Measurements from ENCODE around the gene PLCB1.

The PLCB1 gene

DNA sequence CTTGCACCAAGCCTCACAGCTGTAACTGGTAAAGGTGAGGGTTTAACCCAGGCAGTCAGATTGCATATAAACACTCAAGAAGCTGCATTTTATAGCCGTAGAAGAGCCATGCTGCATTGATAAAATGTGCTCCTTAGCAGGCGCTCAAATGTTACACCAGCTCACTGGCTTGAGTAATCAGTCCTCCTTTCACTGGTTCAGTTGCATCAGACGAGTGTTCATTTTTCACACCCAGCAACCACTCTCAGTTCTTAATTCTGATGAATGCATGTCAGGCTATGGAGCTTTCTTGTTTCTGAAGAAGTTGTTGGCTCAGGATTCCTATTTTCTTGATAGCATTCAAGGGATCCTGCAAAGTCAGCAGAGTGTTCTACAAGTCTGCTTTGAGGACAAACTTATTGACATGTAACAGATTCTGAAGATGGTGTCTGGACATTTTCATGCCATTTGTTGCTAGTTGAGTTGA, 198.3 kb downstream of the PLCB1 start:
- Histone ChIP-seq H3K4me1 (ENCODE audit: insufficient read depth, low read length) (peaks cover 30% of the 10 kb centered on the region), H3K4me3 (ENCODE audit: low read depth in 1 of 2, low read length in 2 of 2) (peak overlapping the region in 1 of 2 experiments; percentile 27; a peak in 2 of 4 replicates), H3K36me3 (ENCODE audit: insufficient read depth, low read length) (no peaks in the 10 kb centered on the region), H2AFZ (ENCODE audit: low read depth, low read length) (no peak overlapping the region), H4K20me1 (ENCODE audit: insufficient read depth, low read length) (peaks cover 2% of the 10 kb centered on the region; the same call in 1 of the 2 replicates), H3K79me2 (ENCODE audit: insufficient read depth, low read length) (peaks cover 41% of the 10 kb centered on the region), H3K27me3 (ENCODE audit: insufficient read depth, low read length, poor library complexity) (no peaks in the 10 kb centered on the region), H3K4me2 (ENCODE audit: insufficient read depth, low read length) (peak overlapping the region; percentile 52), H3K27ac (ENCODE audit: low read length) (peak overlapping the region; percentile 48), H3K9me3 (ENCODE audit: insufficient read depth, low read length, severe bottlenecking) (no peaks in the 10 kb centered on the region), H3K9ac (ENCODE audit: low read depth, low read length) (peak overlapping the region; percentile 5)
- ATAC-seq (ENCODE audit: insufficient read depth, low read depth) (no peak), DNase-seq (no peak)
- TF ChIP-seq CTCF (IDR thresholded peaks at IDR 0.05; ENCODE audit: borderline replicate concordance, extremely low read depth, low read length, poor library complexity, severe bottlenecking) (no peak), EZH2 (IDR thresholded peaks at IDR 0.05; ENCODE audit: borderline replicate concordance, low read depth, low read length, severe bottlenecking) (no peak)

GRCh38 chr20:8330785-8331695, 199.0 kb downstream of the PLCB1 start:
- Histone ChIP-seq H2AFZ (ENCODE audit: low read depth, low read length) (no peak overlapping the region; the same call in 1 of the 2 replicates), H3K36me3 (ENCODE audit: insufficient read depth, low read length) (no peaks in the 10 kb centered on the region), H3K9ac (ENCODE audit: low read depth, low read length) (peak overlapping the region; percentile 5), H3K4me2 (ENCODE audit: insufficient read depth, low read length) (peak overlapping the region; percentile 52), H4K20me1 (ENCODE audit: insufficient read depth, low read length) (peaks cover 2% of the 10 kb centered on the region; the same call in 1 of the 2 replicates), H3K79me2 (ENCODE audit: insufficient read depth, low read length) (peaks cover 36% of the 10 kb centered on the region), H3K9me3 (ENCODE audit: insufficient read depth, low read length, severe bottlenecking) (no peaks in the 10 kb centered on the region), H3K4me1 (ENCODE audit: insufficient read depth, low read length) (peaks cover 30% of the 10 kb centered on the region), H3K27ac (ENCODE audit: low read length) (peak overlapping the region; percentile 48), H3K27me3 (ENCODE audit: insufficient read depth, low read length, poor library complexity) (no peaks in the 10 kb centered on the region), H3K4me3 (ENCODE audit: low read depth in 1 of 2, low read length in 2 of 2) (peak overlapping the region in 1 of 2 experiments; percentile 27; a peak in 2 of 4 replicates)
- ATAC-seq (ENCODE audit: insufficient read depth, low read depth) (peak; percentile 98), DNase-seq (peak; percentile 71)
- TF ChIP-seq EZH2 (IDR thresholded peaks at IDR 0.05; ENCODE audit: borderline replicate concordance, low read depth, low read length, severe bottlenecking) (no peak), CTCF (IDR thresholded peaks at IDR 0.05; ENCODE audit: borderline replicate concordance, extremely low read depth, low read length, poor library complexity, severe bottlenecking) (no peak)

- H3K4me3 ChIP-seq (ENCODE audit: low read depth in 1 of 2, low read length in 2 of 2), result no peak overlapping the region; a peak in 1 of 4 replicates
- no peak for ATAC-seq (ENCODE audit: insufficient read depth, low read depth)
- peaks cover 39% of the 10 kb centered on the region for H3K79me2 ChIP-seq (ENCODE audit: insufficient read depth, low read length)
- no peak for DNase-seq
- H3K9ac ChIP-seq (ENCODE audit: low read depth, low read length), result 0 out of 2 replicates have a peak overlapping the region, but pooled peaks have one; percentile 5
- H4K20me1 ChIP-seq (ENCODE audit: insufficient read depth, low read length), result peaks cover 2% of the 10 kb centered on the region; the same call in 1 of the 2 replicates
- peak overlapping the region; percentile 48 for H3K27ac ChIP-seq (ENCODE audit: low read length)
- no peaks in the 10 kb centered on the region for H3K36me3 ChIP-seq (ENCODE audit: insufficient read depth, low read length)
- H2AFZ ChIP-seq (ENCODE audit: low read depth, low read length), result no peak overlapping the region
- TF ChIP-seq EZH2 (IDR thresholded peaks at IDR 0.05; ENCODE audit: borderline replicate concordance, low read depth, low read length, severe bottlenecking), result no peak
- TF ChIP-seq CTCF (IDR thresholded peaks at IDR 0.05; ENCODE audit: borderline replicate concordance, extremely low read depth, low read length, poor library complexity, severe bottlenecking), result no peak
- H3K9me3 ChIP-seq (ENCODE audit: insufficient read depth, low read length, severe bottlenecking), result no peaks in the 10 kb centered on the region
- H3K27me3 ChIP-seq (ENCODE audit: insufficient read depth, low read length, poor library complexity), result no peaks in the 10 kb centered on the region
- H3K4me1 ChIP-seq (ENCODE audit: insufficient read depth, low read length), result peaks cover 30% of the 10 kb centered on the region
- H3K4me2 ChIP-seq (ENCODE audit: insufficient read depth, low read length), result peak overlapping the region; percentile 52
Observed at GRCh38 chr20:8331740-8332412, 199.8 kb downstream of the PLCB1 start.
